Measurements from ENCODE around the gene CKMT1A.
"Not testable (repeated sequence)": the region's sequence is repeated elsewhere in the genome, so short reads cannot be mapped to it uniquely, and the experiment has no call there.

DNA sequence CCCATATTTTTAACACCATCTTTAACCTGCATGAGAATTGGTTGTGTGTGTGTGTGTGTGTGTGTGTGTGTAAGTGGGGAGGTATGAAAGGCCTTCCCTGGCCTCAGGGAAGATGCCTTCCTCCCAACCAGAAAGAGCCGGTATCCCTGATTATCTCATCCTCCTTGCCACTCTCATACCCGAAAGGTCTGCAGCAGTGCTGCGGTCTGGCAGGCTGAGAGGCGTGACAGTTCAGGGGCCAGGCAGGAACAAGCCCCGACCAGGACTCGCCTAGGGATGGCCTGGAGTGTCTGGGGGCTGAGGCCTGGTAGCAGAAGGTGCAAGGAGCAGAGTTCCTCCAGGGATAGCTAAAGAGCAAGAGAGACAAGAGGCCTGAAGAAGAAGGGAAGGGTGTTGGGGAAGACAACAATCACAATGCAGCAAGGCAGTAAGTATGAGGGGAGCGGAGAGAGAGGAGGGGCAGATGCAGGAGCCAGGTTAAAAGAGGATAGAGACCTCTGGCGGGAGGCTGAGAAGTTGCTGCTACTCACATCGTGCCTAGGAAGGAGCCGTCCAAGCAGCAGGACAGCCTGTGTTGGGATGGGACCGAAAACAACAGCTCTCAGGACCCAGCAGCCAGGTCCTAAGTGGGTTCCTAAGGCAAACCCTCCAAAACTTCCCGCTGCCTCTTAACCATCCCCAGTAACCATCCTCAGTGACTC, 16.9 kb downstream of the CKMT1A start:
- TF ChIP-seq, protein P1, sequence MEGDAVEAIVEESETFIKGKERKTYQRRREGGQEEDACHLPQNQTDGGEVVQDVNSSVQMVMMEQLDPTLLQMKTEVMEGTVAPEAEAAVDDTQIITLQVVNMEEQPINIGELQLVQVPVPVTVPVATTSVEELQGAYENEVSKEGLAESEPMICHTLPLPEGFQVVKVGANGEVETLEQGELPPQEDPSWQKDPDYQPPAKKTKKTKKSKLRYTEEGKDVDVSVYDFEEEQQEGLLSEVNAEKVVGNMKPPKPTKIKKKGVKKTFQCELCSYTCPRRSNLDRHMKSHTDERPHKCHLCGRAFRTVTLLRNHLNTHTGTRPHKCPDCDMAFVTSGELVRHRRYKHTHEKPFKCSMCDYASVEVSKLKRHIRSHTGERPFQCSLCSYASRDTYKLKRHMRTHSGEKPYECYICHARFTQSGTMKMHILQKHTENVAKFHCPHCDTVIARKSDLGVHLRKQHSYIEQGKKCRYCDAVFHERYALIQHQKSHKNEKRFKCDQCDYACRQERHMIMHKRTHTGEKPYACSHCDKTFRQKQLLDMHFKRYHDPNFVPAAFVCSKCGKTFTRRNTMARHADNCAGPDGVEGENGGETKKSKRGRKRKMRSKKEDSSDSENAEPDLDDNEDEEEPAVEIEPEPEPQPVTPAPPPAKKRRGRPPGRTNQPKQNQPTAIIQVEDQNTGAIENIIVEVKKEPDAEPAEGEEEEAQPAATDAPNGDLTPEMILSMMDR (IDR thresholded peaks at IDR 0.05): not testable (repeated sequence)
- TF ChIP-seq POLR2A (IDR thresholded peaks at IDR 0.05): not testable (repeated sequence)
